DND-41 (cell line): ENCODE results near the gene RIPOR2.

Experiments
- EZH2 ChIP-seq: IDR thresholded peaks from 3 replicates; pipeline ENCODE4 v1.6.1; 2012; ENCODE audit warnings: borderline replicate concordance, low read depth, mild to moderate bottlenecking, moderate library complexity, low read length, inconsistent platforms; ENCODE audit not compliant: severe bottlenecking
- TF ChIP-seq, protein P1 (sequence below): IDR thresholded peaks from 2 replicates; pipeline ENCODE4 v1.5.1; 2012; ENCODE audit warnings: borderline replicate concordance, low read length, moderate library complexity, mild to moderate bottlenecking; ENCODE audit not compliant: poor library complexity, severe bottlenecking; ENCODE audit errors: extremely low read depth

DNA sequence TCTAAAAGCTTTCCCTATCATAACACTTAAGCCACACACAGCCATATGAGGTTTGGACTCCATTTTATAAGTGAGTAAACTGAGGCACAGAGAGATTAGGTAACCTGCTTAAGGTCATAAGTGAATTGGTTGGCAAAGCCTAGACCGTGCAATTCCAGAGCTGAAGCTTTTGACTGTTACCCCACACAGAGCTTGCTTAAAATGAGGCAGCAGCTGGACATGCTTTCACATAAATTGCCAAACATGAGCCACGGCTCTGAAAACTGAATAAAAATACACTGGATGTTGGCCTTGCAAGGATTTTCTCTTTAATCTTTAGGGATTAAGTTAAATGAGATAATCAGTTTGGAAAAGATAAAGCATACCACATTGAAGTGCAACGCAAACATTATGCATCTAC is 2.5 kb downstream of the RIPOR2 start:
- TF ChIP-seq, protein P1, sequence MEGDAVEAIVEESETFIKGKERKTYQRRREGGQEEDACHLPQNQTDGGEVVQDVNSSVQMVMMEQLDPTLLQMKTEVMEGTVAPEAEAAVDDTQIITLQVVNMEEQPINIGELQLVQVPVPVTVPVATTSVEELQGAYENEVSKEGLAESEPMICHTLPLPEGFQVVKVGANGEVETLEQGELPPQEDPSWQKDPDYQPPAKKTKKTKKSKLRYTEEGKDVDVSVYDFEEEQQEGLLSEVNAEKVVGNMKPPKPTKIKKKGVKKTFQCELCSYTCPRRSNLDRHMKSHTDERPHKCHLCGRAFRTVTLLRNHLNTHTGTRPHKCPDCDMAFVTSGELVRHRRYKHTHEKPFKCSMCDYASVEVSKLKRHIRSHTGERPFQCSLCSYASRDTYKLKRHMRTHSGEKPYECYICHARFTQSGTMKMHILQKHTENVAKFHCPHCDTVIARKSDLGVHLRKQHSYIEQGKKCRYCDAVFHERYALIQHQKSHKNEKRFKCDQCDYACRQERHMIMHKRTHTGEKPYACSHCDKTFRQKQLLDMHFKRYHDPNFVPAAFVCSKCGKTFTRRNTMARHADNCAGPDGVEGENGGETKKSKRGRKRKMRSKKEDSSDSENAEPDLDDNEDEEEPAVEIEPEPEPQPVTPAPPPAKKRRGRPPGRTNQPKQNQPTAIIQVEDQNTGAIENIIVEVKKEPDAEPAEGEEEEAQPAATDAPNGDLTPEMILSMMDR, result no peak
- TF ChIP-seq EZH2, result no peak
